ENCODE measurements around the gene TACR2. TPM values are rescaled to one million over a fixed set of nuclear protein-coding genes. Genes with fewer than 3 reads are reported as not detected.

The TACR2 gene
- total and polyA plus RNA-seq, 2 donors, result 4.5 to 121 TPM

DNA sequence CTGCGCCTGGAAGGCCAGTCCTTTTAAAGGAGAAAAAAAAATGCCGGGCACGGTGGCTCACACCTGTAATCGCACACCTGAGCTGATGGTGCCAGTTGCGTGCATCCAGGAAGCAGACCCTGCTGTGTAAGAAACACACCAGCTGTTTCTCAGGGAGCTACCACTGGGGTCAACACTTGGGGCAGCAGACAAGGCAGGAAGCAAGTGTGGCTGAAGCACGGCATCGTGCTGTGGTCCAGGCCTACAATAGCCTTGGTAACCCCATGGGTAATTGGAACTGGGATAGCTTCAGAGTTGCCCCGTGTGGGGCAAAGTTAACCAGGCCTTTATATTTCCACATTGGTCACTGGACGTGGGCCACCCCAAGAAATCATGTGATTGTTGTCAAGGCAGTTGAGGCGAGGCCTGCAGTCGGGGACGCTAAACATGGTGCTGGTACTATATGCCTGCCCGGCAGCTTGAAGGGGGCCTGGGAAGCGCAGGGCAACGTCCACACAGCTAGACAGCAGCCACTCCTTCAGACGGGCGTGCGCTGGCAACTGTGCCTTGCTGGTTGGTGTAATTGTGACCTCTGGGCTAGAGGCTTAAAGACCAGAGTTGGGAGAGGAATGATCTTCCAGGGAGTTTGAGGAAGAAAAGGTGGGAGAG lies 2.5 kb upstream of the TACR2 start:
- Histone ChIP-seq H3K27ac (ENCODE audit: low read depth) (no peak overlapping the region), H3K4me1 (ENCODE audit: insufficient read depth) (no peaks in the 10 kb centered on the region), H3K36me3 (ENCODE audit: insufficient read depth) (no peaks in the 10 kb centered on the region), H3K4me3 (ENCODE audit: low read depth, low read length) (no peak overlapping the region)
- 92% methylated on average over 18 of the region's 18 CpGs for WGBS
- no peak for DNase-seq (ENCODE audit: extremely low spot score)

DNA sequence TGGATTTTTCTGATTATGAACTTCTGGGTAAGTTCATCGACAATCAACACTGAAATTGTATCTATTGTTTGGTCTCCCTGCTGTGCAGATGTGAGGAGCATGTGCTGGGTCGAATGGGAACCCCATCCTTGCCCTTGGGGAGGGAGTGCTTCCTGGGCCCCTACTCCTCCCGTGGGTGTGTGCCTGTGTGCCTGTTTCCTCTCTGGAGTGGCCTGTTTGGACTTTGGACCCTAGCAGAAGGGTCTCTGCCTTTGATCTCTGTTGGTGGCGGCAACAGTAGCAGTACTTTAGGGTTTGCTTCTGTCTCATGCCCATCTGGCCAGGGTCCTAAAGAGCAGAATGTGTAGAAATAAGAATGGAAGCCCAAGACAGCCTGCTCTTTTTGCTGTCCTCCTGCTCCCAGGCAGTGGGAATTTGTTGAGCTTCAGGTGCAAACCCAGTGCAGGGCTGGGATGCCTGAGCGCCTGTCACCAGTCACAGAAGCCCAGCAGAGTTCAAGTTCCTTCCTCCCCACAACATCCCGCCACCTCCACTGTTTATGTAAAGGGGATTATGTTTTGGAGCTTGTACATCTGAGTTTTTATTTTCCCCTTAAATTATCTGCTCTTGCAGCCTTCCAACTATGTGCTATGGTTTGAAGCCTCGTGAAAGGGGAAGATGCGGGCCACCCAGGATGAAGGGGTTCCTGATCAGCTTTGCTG lies 1.5 kb upstream of the TACR2 start:
- no peaks in the 10 kb centered on the region for H3K36me3 ChIP-seq (ENCODE audit: insufficient read depth)
- 42% methylated on average over 8 of the region's 8 CpGs for WGBS
- H3K4me1 ChIP-seq (ENCODE audit: insufficient read depth), result no peaks in the 10 kb centered on the region
- DNase-seq (ENCODE audit: extremely low spot score), result no peak
- H3K27ac ChIP-seq (ENCODE audit: low read depth), result no peak overlapping the region
- no peak overlapping the region for H3K4me3 ChIP-seq (ENCODE audit: low read depth, low read length)

- no peak overlapping the region for H3K4me3 ChIP-seq (ENCODE audit: low read depth, low read length)
Measured at GRCh38 chr10:69417542-69417941, 824 bp upstream of the TACR2 start.

GRCh38 chr10:69415951-69416350 lies 767 bp downstream of the TACR2 start:
- Histone ChIP-seq H3K36me3 (ENCODE audit: insufficient read depth) (no peaks in the 10 kb centered on the region), H3K4me1 (ENCODE audit: insufficient read depth) (no peaks in the 10 kb centered on the region), H3K27ac (ENCODE audit: low read depth) (no peak overlapping the region), H3K4me3 (ENCODE audit: low read depth, low read length) (no peak overlapping the region)
- 91% methylated on average over 10 of the region's 10 CpGs for WGBS
- DNase-seq (ENCODE audit: extremely low spot score), result no peak

More at GRCh38 chr10:69417542-69417941, 824 bp upstream of the TACR2 start:
- H3K4me1 ChIP-seq (ENCODE audit: insufficient read depth), result no peaks in the 10 kb centered on the region
- DNase-seq (ENCODE audit: extremely low spot score), result no peak
- no peak overlapping the region for H3K27ac ChIP-seq (ENCODE audit: low read depth)
- no peaks in the 10 kb centered on the region for H3K36me3 ChIP-seq (ENCODE audit: insufficient read depth)
- 63% methylated on average over 11 of the region's 11 CpGs for WGBS

- H3K36me3 ChIP-seq (ENCODE audit: insufficient read depth), result no peaks in the 10 kb centered on the region
- H3K4me3 ChIP-seq (ENCODE audit: low read depth, low read length), result no peak overlapping the region
Measured at GRCh38 chr10:69415049-69415448, 1.7 kb downstream of the TACR2 start.

DNA sequence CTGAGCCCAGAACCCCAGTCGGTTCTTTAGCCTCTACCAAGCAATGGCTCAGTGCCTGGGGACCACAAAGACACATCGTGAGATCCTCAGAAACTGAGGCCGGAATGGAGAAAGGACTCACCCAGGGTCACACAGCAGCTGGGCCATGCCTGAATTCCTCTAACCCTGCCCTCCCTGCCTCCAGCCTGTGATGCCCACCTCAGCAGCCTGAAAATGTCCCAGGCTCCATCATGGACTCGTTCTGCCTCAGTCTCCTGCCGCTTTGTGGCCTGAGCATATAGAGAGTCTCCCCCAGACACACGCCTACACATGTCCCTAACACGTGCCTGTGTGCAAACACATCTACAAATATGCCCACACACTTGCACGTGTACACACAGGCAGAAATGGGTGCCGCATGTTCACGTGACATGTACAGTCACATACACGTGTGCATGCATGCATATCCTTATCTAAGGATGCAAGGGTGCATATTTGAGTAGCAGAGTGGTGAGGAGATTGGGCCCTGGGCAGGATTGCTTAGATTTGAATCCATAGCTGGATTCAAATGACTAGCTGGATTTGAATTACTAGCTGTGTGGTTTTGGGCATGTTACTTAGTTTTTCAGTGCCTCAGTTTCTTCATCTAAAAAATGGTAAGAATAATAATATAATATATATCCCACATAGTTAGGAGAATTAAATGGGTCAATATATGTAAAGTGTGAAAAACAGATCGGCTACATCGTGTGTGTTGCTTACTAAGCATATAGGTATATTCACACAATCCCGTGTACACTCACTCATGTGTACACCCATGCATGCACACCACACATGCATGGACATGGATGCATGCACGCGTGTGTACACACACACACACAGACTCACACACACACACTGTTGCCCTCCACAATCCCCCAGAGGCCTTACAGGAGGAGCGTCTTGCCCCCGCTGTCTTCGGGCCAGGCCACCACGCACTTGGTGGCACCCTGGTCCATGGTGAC lies 2.4 kb downstream of the TACR2 start:
- no peak overlapping the region for H3K27ac ChIP-seq (ENCODE audit: low read depth)
- DNase-seq (ENCODE audit: extremely low spot score), result no peak
- H3K4me3 ChIP-seq (ENCODE audit: low read depth, low read length), result no peak overlapping the region
- H3K4me1 ChIP-seq (ENCODE audit: insufficient read depth), result no peaks in the 10 kb centered on the region
- 84% methylated on average over 20 of the region's 20 CpGs for WGBS
- H3K36me3 ChIP-seq (ENCODE audit: insufficient read depth), result no peaks in the 10 kb centered on the region

More at GRCh38 chr10:69415049-69415448, 1.7 kb downstream of the TACR2 start:
- no peak overlapping the region for H3K27ac ChIP-seq (ENCODE audit: low read depth)
- no peaks in the 10 kb centered on the region for H3K4me1 ChIP-seq (ENCODE audit: insufficient read depth)
- DNase-seq (ENCODE audit: extremely low spot score), result no peak
- WGBS, result 79% methylated on average over 13 of the region's 13 CpGs

- no peak overlapping the region for H3K4me3 ChIP-seq (ENCODE audit: low read depth, low read length)
- H3K4me1 ChIP-seq (ENCODE audit: insufficient read depth), result no peaks in the 10 kb centered on the region
- H3K27ac ChIP-seq (ENCODE audit: low read depth), result no peak overlapping the region
- no peaks in the 10 kb centered on the region for H3K36me3 ChIP-seq (ENCODE audit: insufficient read depth)
- 7% methylated on average over 13 of the region's 13 CpGs for WGBS
- no peak for DNase-seq (ENCODE audit: extremely low spot score)
Measured at GRCh38 chr10:69413221-69413865, 3.4 kb downstream of the TACR2 start.

- H3K4me1 ChIP-seq (ENCODE audit: insufficient read depth), result no peaks in the 10 kb centered on the region
- whole genome bisulfite sequencing, result 69% methylated on average over 3 of the region's 3 CpGs
- no peak for DNase-seq (ENCODE audit: extremely low spot score)
- no peak overlapping the region for H3K4me3 ChIP-seq (ENCODE audit: low read depth, low read length)
- H3K27ac ChIP-seq (ENCODE audit: low read depth), result no peak overlapping the region
- no peaks in the 10 kb centered on the region for H3K36me3 ChIP-seq (ENCODE audit: insufficient read depth)
Measured at GRCh38 chr10:69412232-69412790, 4.4 kb downstream of the TACR2 start.

- no peak overlapping the region for H3K27ac ChIP-seq (ENCODE audit: low read depth)
Measured at GRCh38 chr10:69411476-69411875, 5.2 kb downstream of the TACR2 start.

DNA sequence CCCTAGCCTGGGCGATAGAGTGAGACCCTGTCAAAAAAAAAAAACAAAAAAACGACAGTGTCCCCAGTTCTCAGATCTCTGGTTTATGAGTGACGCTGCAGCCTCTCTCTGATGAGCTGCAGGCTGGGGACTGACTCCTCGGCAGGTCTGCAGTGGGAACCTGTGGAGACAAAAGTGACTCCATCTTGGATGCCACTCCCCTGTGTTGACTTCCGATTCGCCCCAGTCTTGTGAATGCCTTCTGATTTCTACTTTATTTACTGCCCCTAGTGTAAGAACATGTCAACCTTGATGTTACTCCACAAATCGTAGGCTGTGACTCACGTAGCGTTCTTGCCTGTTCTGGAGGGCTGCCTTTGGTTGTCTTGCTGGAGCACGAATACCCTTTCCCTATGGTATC lies 6.2 kb downstream of the TACR2 start:
- H3K4me1 ChIP-seq (ENCODE audit: insufficient read depth), result no peaks in the 10 kb centered on the region
- H3K4me3 ChIP-seq (ENCODE audit: low read depth, low read length), result no peak overlapping the region
- H3K27ac ChIP-seq (ENCODE audit: low read depth), result no peak overlapping the region
- 78% methylated on average over 10 of the region's 10 CpGs for WGBS
- H3K36me3 ChIP-seq (ENCODE audit: insufficient read depth), result no peaks in the 10 kb centered on the region
- DNase-seq (ENCODE audit: extremely low spot score), result no peak

More at GRCh38 chr10:69411476-69411875, 5.2 kb downstream of the TACR2 start:
- no peak overlapping the region for H3K4me3 ChIP-seq (ENCODE audit: low read depth, low read length)
- WGBS, result 31% methylated on average over 4 of the region's 4 CpGs
- H3K36me3 ChIP-seq (ENCODE audit: insufficient read depth), result no peaks in the 10 kb centered on the region
- H3K4me1 ChIP-seq (ENCODE audit: insufficient read depth), result no peaks in the 10 kb centered on the region
- DNase-seq (ENCODE audit: extremely low spot score), result no peak

GRCh38 chr10:69409968-69410367 lies 6.8 kb downstream of the TACR2 start:
- H3K4me3 ChIP-seq (ENCODE audit: low read depth, low read length), result no peak overlapping the region
- DNase-seq (ENCODE audit: extremely low spot score), result no peak
- no peak overlapping the region for H3K27ac ChIP-seq (ENCODE audit: low read depth)
- H3K36me3 ChIP-seq (ENCODE audit: insufficient read depth), result no peaks in the 10 kb centered on the region
- H3K4me1 ChIP-seq (ENCODE audit: insufficient read depth), result no peaks in the 10 kb centered on the region
- WGBS, result 57% methylated on average over 6 of the region's 6 CpGs

- no peak overlapping the region for H3K4me3 ChIP-seq (ENCODE audit: low read depth, low read length)
- 17% methylated on average over 7 of the region's 7 CpGs for WGBS
- peak overlapping the region; percentile 85 for H3K27ac ChIP-seq (ENCODE audit: low read depth)
- DNase-seq (ENCODE audit: extremely low spot score), result no peak
- no peaks in the 10 kb centered on the region for H3K36me3 ChIP-seq (ENCODE audit: insufficient read depth)
- no peaks in the 10 kb centered on the region for H3K4me1 ChIP-seq (ENCODE audit: insufficient read depth)
Measured at GRCh38 chr10:69409176-69409495, 7.6 kb downstream of the TACR2 start.
